Upper lobe of left lung (tissue), 4 donors: ENCODE measurements around the gene PUS7L.

ENCODE experiments used
- EP300 ChIP-seq, 4 donors: sonication (generic); formaldehyde crosslinking; IDR thresholded peaks; one replicate each; pipeline ENCODE4 v1.5.1; 2017; ENCODE audit warnings: antibody characterized with exemption in 4 of 4, control low read depth in 2 of 4
- POLR2A ChIP-seq, 4 donors: fragments of 450-650 bp; IDR thresholded peaks; one replicate each; pipeline ENCODE4 v1.5.1; 2016 to 2017; ENCODE audit warnings: antibody characterized with exemption in 4 of 4, mild to moderate bottlenecking in 2 of 4
- TF ChIP-seq, protein P1 (sequence below), 6 experiments: fragments of 450-650 bp in 4 of 6; fragments of 200-600 bp in 2 of 6; sonication (generic) in 2 of 6; IDR thresholded peaks; one replicate each; pipeline ENCODE4 v1.5.1; 2016 to 2019; ENCODE audit warnings: antibody characterized with exemption in 6 of 6

DNA sequence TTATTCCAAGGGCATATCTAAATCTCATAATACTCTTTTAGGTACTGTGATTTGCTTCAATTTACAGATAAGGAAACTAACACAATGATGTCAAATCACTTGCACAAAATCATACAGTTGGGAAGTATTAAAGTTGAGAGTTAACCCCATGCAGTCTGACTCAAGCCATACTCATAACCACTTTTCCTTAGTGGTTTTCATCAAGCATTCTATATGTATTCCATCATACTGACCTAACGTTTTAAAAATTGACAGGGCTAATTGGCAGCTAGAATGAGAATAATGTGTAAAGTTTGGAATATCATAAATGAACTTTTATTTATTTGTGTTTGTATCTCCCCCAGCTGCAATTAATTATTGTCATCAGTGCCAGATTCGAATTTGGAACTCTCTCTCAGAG lies 20.9 kb downstream of the PUS7L start:
- TF ChIP-seq, protein P1, sequence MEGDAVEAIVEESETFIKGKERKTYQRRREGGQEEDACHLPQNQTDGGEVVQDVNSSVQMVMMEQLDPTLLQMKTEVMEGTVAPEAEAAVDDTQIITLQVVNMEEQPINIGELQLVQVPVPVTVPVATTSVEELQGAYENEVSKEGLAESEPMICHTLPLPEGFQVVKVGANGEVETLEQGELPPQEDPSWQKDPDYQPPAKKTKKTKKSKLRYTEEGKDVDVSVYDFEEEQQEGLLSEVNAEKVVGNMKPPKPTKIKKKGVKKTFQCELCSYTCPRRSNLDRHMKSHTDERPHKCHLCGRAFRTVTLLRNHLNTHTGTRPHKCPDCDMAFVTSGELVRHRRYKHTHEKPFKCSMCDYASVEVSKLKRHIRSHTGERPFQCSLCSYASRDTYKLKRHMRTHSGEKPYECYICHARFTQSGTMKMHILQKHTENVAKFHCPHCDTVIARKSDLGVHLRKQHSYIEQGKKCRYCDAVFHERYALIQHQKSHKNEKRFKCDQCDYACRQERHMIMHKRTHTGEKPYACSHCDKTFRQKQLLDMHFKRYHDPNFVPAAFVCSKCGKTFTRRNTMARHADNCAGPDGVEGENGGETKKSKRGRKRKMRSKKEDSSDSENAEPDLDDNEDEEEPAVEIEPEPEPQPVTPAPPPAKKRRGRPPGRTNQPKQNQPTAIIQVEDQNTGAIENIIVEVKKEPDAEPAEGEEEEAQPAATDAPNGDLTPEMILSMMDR (IDR thresholded peaks at IDR 0.05), result no peak
- TF ChIP-seq POLR2A (IDR thresholded peaks at IDR 0.05) (no peak), EP300 (IDR thresholded peaks at IDR 0.05) (no peak)
